Activated CD4-positive, alpha-beta T cell treated with anti-CD3 and anti-CD28 coated beads, Interleukin-2, Interleukin-6, amounts not matched to agents 100 ng/mL and 50 ng/mL, durations not matched to agents 16 hours and 8 hours (primary cell): ENCODE measurements around the gene S100A5.

ENCODE experiments used
- DNase-seq: peaks from one replicate; pipeline ENCODE4 v3.0.0-alpha.2; 2020

S100A5 gene

GRCh38 chr1:153546796-153547559, 6.2 kb upstream of the S100A5 start:
- no peak for DNase-seq

- DNase-seq, result no peak
Observed at GRCh38 chr1:153546371-153546770, 5.6 kb upstream of the S100A5 start.

- DNase-seq, result peak; percentile 97
Observed at GRCh38 chr1:153545067-153546055, 4.6 kb upstream of the S100A5 start, which contains the start of gene S100A4. Gene S100A4 (minus strand): TSS chr1:153545806. CDS start chr1:153544794, 1,012 bp downstream.

DNA sequence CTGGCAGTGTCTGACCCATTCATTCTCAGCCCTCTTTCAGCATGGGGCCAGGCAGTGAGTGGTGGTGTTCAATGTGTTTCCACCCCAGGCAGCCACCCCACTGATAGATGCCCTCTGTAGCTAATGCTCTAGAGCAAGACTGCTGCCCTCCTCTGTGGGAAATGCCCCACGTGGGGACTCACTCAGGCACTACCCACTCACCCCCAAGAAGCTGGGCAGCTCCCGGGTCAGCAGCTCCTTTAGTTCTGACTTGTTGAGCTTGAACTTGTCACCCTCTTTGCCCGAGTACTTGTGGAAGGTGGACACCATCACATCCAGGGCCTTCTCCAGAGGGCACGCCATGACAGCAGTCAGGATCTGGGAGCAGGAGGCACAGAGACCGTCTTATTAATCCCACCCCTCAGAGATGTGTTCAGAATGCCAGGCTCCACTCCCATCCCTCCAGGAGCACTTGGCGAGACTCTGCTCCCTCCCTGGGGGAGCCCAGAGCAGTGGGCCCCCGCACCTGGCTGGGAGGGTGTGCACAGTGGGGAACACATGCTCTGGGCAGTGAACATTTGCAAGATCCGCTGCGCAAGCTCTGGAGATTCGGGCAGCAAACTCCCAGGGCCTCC, 3.8 kb upstream of the S100A5 start:
- DNase-seq, result no peak

DNA sequence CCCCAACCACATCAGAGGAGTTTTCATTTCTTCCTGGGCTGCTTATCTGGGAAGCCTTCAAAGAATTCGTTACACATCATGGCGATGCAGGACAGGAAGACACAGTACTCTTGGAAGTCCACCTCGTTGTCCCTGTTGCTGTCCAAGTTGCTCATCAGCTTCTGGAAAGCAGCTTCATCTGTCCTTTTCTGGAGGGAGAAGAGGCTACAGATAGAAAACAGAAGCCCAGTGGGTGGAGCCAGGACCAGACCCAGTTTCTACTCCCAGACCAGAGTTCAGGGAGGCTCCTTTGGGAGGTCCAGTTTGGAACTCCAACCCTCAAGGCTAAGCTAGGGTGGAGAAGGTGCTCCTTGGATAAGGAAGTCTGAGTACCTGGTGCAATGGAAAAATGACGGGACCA, 3.0 kb upstream of the S100A5 start:
- DNase-seq, result no peak

DNA sequence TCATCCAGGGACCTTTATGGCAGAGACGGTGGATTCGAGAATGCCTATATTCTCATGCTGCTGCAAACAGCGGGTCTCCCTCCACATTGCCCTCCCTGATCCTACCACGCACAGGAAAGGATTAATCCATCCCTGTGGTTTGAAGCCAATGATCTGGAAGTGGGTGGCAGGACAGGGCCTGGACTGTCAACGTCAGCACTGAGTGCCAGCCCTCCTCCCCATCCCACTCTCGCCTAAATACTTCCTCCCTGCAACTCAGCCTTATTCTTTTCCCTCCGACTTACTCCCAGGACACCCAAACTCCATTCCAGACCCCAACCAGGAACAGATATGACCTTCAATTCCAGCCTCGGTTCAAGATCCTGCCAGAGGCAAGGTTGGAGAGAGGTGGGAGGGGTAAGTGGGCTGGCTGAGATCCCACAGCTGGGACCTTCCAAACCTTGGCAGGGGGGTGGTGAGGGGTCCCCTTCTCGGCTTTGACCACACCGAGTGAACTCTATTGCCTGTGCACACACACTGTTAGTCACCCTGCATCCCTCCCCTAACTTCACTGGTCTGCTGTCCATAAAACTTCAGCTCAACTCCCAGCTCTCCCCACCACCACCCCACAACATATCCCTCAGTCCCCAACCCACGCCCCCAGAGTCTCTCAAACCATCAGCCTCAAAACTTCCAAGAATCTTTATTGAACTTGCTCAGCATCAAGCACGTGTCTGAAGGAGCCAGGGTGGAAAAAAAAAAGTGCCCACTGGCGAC, 2.4 kb upstream of the S100A5 start:
- DNase-seq, result no peak

DNA sequence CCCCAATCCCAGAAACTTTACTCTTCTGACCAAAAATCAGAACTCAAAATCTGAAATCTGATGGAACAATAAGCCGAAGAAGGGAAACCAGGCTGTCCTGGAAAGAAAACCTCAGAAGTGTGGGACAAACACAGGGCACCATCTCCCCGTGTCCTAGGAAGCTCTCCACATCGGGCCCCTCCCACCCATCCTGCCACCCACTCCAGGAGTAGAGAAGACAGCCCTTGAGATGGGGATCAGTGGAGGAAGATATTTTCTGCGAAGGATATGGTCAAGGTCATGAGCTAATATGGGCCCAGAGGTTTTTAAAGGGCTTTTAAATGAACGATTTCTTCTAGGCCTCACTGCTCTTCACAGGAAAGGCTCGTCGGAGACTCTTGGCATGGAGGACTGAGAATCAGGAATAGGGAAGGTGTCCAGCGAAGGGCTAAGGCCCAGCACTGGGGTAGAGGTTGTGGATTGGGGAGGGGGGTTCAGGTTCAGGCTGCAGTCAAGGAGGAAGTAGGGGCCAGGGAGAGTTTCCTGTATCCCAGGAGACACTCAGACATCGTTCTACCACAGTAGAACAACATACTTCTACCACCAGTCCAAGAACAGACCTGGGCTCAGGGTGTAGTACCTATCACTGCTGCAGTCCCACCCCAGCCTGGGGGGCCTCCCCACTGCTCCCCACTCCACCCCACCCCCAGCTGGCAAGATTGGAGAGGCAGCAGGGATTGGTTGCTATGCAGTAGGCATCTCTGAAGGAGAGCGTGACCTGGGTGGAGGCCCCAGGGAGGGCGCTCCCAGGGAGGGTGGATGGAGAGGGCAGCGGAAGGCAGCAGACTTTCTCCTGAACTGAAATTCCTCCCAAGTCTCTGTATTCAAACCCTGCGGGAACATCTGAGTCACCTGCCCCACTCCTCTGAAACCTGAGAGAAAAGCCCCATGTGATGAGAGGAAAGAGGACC, 1.2 kb upstream of the S100A5 start:
- no peak for DNase-seq

- DNase-seq, result no peak
Observed at GRCh38 chr1:153539395-153540093, 1.2 kb downstream of the S100A5 start.

DNA sequence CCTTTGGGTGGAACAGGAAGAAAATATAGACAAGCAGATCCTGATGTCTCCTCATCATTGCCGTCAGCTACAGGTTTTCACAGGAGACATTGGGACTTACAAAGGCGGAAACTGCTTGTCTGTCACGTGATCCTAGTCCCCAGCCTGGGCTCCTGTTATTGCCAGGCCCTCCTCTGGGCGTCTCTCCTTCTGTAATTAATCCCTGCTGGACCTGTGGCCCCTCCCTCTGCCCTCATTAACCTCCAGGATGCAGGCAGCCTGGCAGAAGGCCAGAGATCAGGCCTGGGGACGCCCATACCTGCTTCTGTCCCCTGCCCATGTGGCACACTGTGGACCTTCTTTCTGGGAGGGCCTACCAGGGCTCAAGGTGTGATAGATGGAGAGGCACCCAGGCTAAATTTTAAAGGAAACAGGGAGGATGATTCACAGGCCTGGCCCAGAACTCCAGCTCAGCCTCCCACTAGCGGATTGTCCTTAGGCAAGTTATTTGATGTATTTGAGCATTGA, 2.4 kb downstream of the S100A5 start:
- no peak for DNase-seq

GRCh38 chr1:153537376-153537730, 3.4 kb downstream of the S100A5 start:
- DNase-seq, result no peak

DNA sequence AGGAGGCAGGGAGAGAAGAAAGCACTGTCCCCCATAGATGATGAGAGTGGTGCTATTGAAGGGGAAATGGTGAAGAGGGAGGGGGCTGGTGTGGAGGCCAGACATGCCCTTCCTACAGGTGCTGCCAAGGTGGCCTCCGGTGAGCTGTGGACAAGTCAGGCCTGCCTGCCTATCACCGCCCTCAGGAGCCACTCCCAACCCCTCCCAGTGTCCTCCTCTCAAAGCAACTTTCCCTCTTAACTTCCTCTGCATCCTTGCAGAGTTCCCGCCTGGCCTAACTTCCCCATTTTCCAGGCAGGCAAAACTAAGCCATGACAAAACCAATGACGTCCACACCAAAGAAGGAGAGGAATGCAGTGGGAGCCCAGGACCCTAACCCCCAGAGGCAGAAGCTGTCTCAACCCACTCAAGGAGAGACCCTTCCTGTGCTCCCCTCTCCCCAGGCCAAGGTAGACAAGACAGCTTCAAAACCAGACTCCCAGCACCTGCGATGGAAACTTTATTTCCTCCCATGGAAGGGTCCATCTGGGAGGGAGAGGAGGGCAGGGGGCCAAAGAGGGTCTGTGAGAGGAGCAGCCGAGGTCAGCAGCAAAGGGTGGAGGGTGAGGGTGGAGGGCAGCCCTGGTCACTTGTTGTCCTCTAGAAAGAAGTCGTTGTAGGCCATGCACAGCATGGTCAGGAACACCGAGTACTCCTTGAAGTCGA, 3.9 kb downstream of the S100A5 start:
- DNase-seq, result no peak

- peak; percentile 90 for DNase-seq
Observed at GRCh38 chr1:153536012-153536670, 4.6 kb downstream of the S100A5 start.

DNA sequence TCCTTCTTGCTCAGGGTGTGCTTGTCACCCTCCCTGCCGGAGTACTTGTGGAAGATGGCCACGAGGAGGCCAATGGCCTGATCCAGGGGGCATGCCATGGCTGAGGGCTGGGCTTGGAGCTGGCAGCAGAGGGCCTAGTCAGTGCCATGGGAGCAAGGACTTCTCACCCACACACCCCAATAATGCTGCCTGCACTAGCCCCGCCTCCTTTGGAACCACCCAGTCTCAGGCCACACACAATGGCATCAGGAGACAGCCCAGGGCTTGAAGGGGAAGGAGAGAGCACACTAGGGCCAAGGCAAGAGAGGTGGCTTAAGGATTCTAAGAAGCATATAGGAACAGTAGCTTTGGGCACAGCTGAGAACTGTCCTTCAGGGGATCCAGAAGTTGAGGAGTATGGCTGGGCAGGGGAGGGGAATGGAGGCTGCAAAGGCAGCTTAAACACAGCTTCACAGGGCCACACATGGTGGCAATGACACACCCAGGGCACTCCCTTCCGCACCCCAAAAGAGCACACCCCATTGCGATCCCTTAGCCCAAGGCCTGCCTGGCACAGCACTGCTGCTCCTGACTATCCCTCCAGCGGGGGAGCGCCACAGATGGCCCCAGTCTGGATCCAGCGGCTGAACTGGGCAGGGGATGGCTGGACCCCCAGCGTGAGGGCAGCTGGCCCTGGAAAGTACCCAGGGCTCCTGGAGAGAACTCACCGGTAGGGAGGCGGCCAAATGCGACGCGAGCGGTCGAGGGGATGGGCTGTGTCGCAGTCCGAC, 5.3 kb downstream of the S100A5 start, which contains the start of gene S100A6:
Gene S100A6 (minus strand): TSS at position 750 of the 770 bp plus-strand sequence. CDS start 652 bp downstream, at position 98.
- peak; percentile 75 for DNase-seq

DNA sequence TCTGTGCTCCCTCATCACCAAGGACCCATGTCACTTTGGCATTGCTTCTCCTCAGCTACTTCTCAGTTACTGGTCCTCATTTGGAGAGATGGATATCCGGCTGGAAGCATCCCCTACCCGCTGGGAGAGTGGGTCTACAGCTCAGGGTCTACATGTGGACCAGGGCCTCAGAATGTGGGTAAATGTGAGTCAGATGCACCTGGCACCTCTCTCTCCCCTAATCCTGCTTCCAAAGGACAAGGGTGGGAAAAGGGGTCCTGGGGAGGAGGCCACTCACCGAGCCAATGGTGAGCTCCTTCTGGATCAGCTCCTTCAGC, 5.9 kb downstream of the S100A5 start:
- DNase-seq, result no peak

DNA sequence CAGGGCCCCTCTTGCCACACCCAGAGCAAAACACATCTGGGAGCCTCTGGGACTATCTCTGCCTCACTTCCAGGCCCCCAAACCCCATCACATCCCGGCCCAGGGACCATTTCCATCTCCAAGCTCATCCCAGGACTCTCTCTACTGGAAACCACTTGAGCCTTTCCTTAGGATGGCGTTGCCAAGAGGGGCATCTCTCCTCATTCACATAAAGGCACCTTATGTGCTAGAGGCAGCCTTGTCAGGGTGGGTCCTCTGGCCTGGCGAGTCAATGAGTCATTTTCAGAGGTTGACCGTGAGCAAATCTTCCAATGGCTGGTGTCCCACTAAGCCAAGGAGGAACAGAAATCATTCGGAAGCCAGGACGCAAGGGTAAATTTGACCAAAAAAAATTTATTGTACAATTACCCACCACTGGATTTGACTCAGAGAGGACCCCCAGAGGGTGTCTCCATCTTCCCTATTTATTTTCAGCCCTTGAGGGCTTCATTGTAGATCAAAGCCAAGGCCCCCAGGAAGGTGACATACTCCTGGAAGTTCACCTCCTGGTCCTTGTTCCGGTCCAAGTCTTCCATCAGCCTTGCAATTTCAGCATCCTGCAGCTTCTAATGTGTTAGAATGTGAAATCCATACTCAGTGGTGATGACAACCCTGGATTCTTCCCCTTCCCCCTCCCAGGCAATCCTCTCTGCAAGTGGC, 6.4 kb downstream of the S100A5 start:
- DNase-seq, result no peak

DNA sequence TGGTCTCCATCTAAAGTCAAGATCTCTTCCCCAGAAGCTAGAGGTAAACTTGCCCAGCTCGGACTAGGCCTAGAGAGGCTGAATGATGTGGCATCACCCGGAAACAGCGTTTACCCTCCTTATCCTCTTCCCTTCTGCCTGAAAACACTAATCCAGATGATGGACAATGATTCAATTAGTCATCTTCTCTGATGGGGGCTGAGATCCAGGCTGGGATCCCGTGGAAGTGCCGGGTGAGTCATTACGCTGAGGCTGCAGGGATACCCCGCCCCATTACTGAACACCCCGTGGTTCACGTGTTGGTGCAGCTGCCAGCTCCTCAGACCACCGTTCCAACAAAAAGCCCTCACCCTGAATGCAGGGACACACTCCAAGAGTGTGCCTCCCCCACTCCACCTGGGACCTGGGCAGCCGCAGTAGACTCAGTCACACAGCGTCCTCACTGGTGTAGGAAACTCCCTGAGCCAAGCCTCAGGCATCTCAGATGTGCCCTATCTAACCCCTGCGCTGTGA, 7.0 kb downstream of the S100A5 start:
- peak; percentile 38 for DNase-seq

DNA sequence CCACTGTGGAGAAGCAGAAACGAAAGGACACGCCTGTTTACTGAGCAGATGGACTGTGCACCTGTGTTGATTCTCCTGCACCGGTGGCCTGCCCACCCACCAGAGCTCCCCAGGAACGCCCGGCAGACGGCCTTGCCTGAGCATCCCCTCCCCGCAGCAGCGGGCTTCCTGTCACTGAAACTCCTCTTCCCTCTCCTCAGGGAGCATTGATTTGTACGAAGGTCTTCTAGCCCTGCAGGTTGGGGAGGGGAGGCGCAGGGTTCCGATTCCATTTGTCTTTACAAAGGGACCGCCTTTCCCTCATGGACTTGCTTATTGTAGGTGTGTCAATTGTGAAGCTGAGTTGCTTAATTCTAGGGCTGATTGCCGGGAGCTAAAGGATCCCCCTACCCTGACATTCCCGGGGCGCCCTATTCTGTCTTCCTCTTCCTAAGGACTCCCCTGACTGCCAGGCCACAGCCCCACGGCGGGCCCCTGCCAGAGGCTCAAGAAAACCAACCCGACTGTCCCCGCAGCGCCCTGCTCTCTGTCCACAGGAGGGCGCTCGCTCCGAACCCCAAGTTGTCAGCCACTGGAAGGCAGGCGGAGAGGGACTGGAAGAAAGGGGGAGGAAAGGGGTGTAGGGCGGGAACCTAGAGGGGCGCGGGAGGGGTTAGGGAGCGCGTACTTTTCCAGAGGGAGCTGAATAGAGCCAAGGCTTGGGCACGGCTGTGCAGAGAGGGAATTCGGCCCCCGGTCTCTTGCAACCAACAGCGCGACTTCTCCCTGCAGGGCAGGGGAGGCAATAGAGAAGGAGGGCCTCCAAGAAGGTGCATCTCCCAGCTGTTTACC, 7.8 kb downstream of the S100A5 start:
- DNase-seq, result peak; percentile 90
